ENCODE results near the gene CYP20A1.
A peak's percentile ranks its signal among the peaks of the same experiment; 100 is the strongest.
"Not testable (repeated sequence)": the region's sequence is repeated elsewhere in the genome, so short reads cannot be mapped to it uniquely, and the experiment has no call there.

CYP20A1 gene

GRCh38 chr2:203280428-203281064 lies 41.7 kb downstream of the CYP20A1 start:
- DNase-seq (ENCODE audit: extremely low read depth in 1 of 2, low read depth in 1 of 2) = no peak

GRCh38 chr2:203282101-203282500 lies 43.3 kb downstream of the CYP20A1 start:
- DNase-seq (ENCODE audit: extremely low read depth in 1 of 2, low read depth in 1 of 2) = no peak

GRCh38 chr2:203286532-203286931 lies 47.7 kb downstream of the CYP20A1 start:
- no peak for DNase-seq (ENCODE audit: extremely low read depth in 1 of 2, low read depth in 1 of 2)

- DNase-seq (ENCODE audit: extremely low read depth in 1 of 2, low read depth in 1 of 2) = no peak
Measured at GRCh38 chr2:203301667-203302066, 62.8 kb downstream of the CYP20A1 start.

DNA sequence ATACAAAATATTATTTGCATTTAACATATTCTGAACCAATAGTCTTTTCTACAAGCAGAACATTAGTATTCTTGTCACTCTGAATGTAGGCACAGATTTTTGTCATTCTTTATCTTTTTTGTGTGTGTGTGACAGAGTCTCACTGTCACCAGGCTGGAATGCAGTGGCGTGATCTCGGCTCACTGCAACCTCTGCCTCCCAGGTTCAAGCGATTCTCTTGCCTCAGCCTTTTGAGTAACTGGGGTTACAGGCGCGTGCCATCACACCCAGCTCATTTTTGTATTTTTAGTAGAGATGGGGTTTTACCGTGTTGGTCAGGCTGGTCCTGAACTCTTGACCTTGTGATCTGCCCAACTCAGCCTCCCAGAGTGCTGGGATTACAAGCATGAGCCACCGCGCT lies 63.8 kb downstream of the CYP20A1 start:
- not testable (repeated sequence) for DNase-seq (ENCODE audit: extremely low read depth in 1 of 2, low read depth in 1 of 2)

DNA sequence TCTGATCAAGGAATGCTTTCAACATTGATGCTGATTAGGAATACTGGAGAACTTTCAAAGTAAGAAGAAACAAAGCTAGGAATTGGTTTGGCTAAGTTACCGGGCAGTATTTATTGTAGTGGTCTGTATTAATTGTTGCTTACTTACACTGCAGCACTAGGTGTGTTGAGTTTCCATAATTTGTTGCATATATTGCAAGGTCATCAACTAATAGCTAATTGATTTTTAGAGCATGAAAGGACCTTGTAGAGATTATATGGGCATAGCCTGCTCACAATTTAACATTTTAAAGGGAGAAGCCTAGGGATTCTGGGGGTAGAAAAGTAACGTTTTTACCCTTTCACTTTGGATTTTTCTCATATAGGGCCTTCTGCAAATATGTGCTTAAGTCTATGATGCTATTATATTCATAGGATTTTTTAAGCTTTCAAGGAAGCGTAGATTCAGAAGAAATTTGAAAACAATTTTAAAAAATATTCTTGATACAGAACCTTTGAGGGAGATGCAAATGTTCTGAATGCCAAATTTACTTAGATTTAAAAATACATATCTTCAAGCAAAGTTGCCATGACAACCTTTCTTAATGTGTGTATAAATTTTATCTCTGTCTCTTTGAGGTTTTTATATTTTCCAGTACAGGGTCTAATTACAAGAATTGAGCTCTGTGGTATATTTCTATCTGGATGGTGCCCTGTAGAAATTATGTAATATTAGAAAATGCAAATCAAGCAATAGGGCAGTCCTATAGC lies 72.0 kb downstream of the CYP20A1 start:
- DNase-seq (ENCODE audit: extremely low read depth in 1 of 2, low read depth in 1 of 2) = no peak

DNA sequence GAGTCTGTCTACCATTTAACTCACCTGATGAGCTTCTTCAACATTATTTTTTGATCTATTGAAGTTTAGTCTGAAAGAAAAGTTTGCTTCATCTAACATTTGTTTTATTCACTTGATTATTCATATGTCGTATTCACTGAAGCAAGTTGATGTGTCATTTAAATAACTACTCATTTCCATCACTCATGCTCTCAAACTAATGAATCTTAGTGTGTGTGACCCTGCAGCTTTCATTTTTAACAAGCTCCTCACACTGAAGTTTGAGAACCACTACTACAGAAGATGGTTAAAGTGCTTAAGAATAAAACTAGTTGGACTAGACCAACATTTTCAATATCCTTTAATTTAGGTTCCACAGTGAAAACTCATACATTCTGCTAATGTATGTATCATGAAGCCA lies 87.5 kb downstream of the CYP20A1 start:
- no peak for DNase-seq (ENCODE audit: extremely low read depth in 1 of 2, low read depth in 1 of 2)

DNA sequence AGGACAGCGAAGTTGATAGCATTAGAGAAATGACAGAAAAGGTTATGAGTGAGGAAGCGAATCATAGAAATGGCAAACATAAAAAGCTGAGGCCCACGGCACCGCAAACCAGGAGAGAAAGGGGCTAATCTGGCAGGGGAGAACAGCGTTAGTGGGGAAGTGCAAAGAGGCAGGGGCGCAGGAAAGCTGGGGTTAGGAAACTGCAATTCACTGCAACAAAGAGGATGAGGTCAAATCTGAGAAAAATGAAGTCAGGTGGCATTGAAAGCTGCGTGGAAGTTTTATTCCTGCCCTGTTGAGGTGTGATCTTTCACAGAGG lies 88.7 kb downstream of the CYP20A1 start:
- no peak for DNase-seq (ENCODE audit: extremely low read depth in 1 of 2, low read depth in 1 of 2)

DNA sequence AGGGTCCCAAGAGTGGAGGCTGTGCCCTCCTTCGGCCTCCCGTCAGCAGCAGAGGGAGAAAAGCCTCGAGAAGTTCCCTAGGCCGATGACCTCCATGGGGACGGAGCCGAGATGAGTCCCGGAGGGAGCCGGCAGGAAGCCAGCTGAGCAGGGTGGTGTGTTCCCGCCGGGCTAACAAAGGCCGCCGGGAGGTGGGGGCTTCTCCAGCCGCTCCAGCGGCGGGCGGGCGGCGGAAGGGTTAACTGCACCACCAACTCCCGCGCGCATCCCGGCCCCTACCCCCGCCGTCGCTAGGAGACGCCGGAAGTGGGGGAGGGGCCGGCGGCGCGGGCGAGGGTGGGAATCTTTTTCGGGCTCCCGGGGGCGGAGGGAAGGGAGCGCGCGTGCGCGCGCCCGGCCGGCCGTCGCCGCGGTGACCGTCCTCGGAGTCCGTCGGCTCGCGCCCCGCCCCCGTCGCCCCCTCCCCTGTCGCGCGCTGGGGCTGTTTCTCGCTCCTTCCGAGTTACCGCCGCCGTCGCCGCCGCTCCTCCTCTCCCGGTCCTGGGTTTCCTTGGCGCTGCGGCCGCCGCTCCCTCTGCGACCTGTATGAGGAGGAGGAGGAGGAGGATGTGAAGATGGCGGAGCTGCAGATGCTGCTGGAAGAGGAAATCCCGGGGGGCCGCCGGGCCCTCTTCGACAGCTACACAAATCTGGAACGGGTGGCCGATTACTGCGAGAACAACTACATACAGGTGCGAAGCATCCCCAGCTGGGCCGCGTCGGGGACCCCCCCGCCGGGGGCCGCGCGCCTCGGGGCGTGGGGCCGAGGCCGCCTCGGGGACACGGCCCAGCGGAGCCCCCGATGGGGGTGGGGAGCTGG lies 89.3 kb downstream of the CYP20A1 start, which contains the start of gene ABI2:
Gene ABI2 (plus strand): TSS at position 494 of the 859 bp plus-strand sequence. CDS start 121 bp downstream, at position 615.
- peak; percentile 43 to 64 for DNase-seq (ENCODE audit: extremely low read depth in 1 of 2, low read depth in 1 of 2)

- DNase-seq (ENCODE audit: extremely low read depth in 1 of 2, low read depth in 1 of 2) = peak; percentile 22 to 31
Measured at GRCh38 chr2:203328760-203329540, 90.1 kb downstream of the CYP20A1 start.

DNA sequence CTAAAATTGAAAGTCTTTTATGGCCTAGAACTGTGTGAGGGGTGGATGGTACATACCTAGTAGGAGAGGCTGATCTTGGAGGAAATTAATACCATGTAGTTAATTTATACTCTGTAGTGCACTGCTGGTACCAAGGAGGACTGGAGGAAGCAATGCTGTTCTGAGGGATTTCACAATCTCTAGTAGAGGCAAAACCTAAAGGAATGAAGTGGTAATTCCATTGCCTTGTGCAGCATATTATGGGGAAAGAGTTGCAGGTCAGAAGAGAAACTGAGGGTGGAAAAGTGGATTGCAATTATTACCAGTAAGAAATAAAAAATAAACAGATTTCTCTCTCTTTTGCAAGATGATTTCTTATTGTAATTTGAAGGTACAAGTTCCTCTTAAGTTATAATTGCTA lies 91.6 kb downstream of the CYP20A1 start:
- no peak for DNase-seq (ENCODE audit: extremely low read depth in 1 of 2, low read depth in 1 of 2)

- no peak for DNase-seq (ENCODE audit: extremely low read depth in 1 of 2, low read depth in 1 of 2)
Measured at GRCh38 chr2:203338322-203338721, 99.5 kb downstream of the CYP20A1 start.

GRCh38 chr2:203340791-203341487 lies 102.1 kb downstream of the CYP20A1 start:
- DNase-seq (ENCODE audit: extremely low read depth in 1 of 2, low read depth in 1 of 2) = no peak

GRCh38 chr2:203341741-203342310 lies 103.0 kb downstream of the CYP20A1 start:
- no peak for DNase-seq (ENCODE audit: extremely low read depth in 1 of 2, low read depth in 1 of 2)

DNA sequence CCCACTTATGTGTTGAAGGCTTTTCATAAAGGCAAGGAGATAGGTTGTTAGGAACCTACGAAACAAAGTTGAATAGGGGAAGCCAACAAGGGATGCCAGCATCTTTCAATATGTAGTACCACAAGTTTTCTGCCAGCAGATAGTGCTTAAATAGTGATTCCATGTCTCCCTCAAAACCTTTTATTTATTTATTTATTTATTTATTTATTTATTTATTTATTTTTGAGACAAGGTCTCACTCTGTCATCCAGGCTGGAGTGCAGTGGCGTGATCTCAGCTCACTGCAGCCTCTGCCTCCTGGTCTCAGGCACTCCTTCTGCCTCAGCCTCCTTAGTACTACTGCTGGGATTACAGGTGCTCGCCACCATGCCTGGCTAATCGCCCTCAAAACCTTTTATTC lies 103.6 kb downstream of the CYP20A1 start:
- DNase-seq (ENCODE audit: extremely low read depth in 1 of 2, low read depth in 1 of 2) = not testable (repeated sequence)

GRCh38 chr2:203344667-203345066 lies 105.8 kb downstream of the CYP20A1 start:
- no peak for DNase-seq (ENCODE audit: extremely low read depth in 1 of 2, low read depth in 1 of 2)

- DNase-seq (ENCODE audit: extremely low read depth in 1 of 2, low read depth in 1 of 2) = no peak
Measured at GRCh38 chr2:203346612-203347011, 107.8 kb downstream of the CYP20A1 start.

DNA sequence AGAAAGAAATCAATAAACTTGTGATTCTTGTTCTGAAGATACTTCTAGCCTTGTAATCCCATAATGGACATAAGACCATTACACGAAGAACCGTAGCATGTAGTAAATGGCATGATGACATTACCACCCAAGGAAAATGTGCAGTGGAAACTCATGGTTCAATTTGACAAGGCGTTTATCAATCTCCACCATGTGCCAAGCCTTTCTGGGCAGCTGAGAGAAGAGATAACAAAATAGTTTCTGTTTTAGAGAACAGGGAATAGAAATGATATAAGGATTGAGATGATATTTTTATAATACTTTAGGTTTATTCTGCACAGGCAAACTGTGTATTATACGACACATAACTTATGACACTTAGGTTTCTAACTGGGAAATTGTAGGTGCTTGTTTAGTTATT lies 108.6 kb downstream of the CYP20A1 start:
- no peak for DNase-seq (ENCODE audit: extremely low read depth in 1 of 2, low read depth in 1 of 2)

DNA sequence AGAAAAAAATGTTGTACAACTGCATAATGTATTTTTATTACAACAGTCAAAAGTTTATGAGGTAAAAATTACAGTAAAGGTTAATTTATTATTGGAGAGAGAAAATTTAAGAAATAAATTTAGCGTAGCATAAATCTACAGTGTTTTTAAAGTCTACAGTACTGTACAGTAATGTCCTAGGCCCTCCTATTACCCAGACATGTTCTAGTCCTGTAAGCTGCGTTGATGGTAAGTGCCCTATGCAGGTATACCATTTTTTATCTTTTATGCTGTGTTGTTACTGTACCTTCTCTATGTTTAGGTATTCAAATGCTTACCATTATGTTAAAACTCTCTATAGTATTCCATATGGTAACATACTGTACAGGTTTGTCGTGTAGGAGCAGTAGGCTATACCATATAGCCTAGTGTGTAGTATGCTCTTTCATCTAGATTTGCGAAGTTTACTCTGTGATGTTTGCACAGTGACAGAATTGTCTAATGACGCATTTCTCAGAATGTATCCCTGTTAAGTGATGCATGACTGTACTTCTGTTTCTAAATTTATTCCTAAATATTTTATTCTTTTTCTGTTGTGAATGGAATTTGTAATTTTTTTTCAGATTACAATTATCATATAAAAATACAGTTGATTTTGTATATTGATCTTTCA lies 113.9 kb downstream of the CYP20A1 start:
- no peak for DNase-seq (ENCODE audit: extremely low read depth in 1 of 2, low read depth in 1 of 2)

Data from stimulated activated CD8-positive, alpha-beta memory T cell treated with anti-CD3 and anti-CD28 coated beads, Interleukin-7, amount 100 ng/mL, for 48 hours (primary cell).